ENCODE measurements around the gene PDZD2. TPM values are rescaled to one million over a fixed set of nuclear protein-coding genes. Genes with fewer than 3 reads are reported as not detected.

Gene PDZD2
- total and polyA plus RNA-seq, 2 experiments from 2014 or later = 8.3 to 16.9 TPM

GRCh38 chr5:31807789-31808540 lies 169.0 kb downstream of the PDZD2 start:
- ATAC-seq (no peak), DNase-seq (ENCODE audit: low spot score) (no peak)
- Mint-ChIP-seq H3K27ac (no peak overlapping the region), H3K36me3 (ENCODE audit: low read depth) (no peaks in the 10 kb centered on the region), H3K9me3 (no peaks in the 10 kb centered on the region), H3K4me1 (peaks cover 3% of the 10 kb centered on the region), H3K4me3 (no peak overlapping the region), H3K27me3 (ENCODE audit: insufficient read depth, low read depth, poor library complexity) (peaks cover 5% of the 10 kb centered on the region)
- Histone ChIP-seq H3K4me2 (no peak overlapping the region), H4K20me1 (replicated peaks; ENCODE audit: insufficient read depth) (no peaks in the 10 kb centered on the region), H3K9me2 (ENCODE audit: insufficient read depth) (no peaks in the 10 kb centered on the region), H3K79me2 (replicated peaks; ENCODE audit: insufficient read depth) (no peaks in the 10 kb centered on the region), H3K36me3 (ENCODE audit: insufficient read depth) (no peaks in the 10 kb centered on the region), H3K4me3 (no peak overlapping the region), H3K4me1 (ENCODE audit: insufficient read depth) (no peaks in the 10 kb centered on the region; the same call in 1 of the 2 replicates), H2AFZ (no peak overlapping the region), H3K27me3 (ENCODE audit: insufficient read depth) (no peaks in the 10 kb centered on the region), H3F3A (replicated peaks; ENCODE audit: low read depth) (no peaks in the 10 kb centered on the region), H3K27ac (ENCODE audit: low read depth) (no peak overlapping the region)
- TF ChIP-seq REST (IDR thresholded peaks at IDR 0.05; ENCODE audit: unreplicated experiment) = no peak
- TF ChIP-seq ZNF114 (CRISPR knock-in tag; IDR thresholded peaks at IDR 0.05) = no peak
- no peak for TF ChIP-seq CREB1 (CRISPR knock-in tag; IDR thresholded peaks at IDR 0.05; ENCODE audit: low read depth)
- no peak for TF ChIP-seq POLR2AphosphoS5 (IDR thresholded peaks at IDR 0.05; ENCODE audit: low read depth)
- no peak for TF ChIP-seq NANOG (IDR thresholded peaks at IDR 0.05; ENCODE audit: borderline replicate concordance)
- no peak for TF ChIP-seq ZNF462 (CRISPR knock-in tag; IDR thresholded peaks at IDR 0.05)

Data from GM23338 (cell line).